HG03378 (cell line): Measurements from ENCODE around the gene HINFP.
"Not testable (repeated sequence)": the region's sequence is repeated elsewhere in the genome, so short reads cannot be mapped to it uniquely, and the experiment has no call there.

Experiments
- ATAC-seq: cut with Tn5 transposase; IDR thresholded peaks from one replicate; pipeline ENCODE4 v1.9.1; 2021; ENCODE audit warnings: mild to moderate bottlenecking, moderate library complexity; ENCODE audit not compliant: unreplicated experiment

Gene HINFP

DNA sequence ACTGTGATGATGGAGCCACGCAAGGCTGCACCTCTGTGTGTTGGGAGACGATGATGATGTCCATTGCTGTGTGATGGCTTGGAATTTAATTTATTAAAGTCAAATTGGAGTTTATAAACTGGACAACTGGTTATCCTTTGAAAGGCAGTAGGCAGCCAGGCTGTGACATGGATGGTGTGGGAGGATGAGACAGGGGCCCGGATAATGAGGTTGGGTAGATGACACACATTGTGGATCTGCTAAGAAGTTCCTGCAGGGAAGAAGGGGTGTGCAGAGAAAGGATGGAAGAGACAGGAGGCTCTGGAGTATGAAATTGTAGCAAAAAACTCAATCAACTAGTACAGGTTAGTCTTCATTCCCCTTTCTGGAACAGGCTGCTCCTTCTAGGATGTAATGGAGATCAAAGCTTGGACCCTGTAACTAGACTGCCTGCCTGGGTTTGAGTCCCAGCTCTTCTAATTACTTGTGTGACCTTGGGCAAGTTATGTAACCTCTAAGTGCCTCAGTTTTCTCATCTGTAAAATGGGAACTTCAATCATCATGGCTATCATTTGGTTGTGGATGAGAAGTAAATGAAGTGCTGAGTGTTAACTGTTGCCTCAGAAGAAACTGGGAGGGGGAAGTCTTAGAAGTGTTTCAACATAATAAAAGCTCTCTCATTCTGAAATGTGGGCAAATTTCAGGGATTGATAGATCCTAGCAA lies 4.2 kb upstream of the HINFP start:
- ATAC-seq: no peak

DNA sequence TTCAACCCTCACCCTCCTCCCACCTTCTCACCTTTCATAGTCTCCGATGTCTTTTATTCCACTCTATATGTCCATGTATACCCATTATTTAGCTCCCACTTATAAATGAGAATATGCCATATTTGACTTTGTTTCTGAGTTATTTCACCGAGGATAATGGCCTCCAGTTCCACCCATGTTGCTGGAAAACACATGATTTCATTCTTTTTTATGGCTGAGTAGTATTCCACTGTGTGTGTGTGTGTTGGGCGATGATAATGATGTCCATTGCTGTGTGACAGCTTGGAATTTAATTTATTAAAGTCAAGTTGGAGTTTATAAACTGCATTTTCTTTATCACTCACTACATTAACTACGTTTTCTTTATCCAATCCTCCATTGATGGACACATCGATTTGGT lies 3.2 kb upstream of the HINFP start:
- no peak for ATAC-seq

DNA sequence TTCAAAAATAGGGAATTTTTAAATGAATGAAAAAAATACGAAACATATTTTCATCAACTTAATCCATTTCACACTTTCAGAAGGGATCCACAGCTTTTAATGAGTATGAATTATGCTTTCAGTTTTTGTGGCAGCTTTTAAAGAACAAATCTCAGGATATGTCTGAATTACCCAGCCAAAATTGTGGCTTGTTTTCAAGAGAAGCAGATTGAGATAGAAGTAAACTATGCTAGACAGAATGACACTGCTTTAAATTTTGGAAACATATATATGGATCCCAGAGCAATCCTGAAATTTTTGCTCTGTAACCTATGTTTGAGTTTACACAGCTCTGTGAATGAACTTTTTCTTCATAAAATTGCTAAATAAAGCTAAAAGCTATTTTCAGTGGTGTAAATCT lies 2.4 kb upstream of the HINFP start:
- no peak for ATAC-seq

DNA sequence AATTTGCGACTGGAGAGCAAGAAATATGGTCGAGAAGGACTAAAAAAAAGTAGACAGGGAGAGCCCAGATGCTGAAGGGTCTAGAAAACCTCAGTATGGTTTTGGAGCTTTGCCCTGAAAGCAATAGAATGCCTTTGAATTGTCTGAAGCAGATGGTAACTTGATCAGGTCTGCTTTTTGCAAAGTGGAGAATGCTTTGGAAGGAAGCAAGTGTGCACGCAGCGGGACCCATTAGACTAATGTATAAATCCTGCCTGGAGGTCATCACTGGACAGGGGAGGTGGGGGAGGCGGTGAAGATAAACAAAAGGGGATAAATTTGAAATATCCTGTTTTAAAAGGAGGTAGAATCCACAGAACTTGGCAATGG lies 757 bp upstream of the HINFP start:
- ATAC-seq: no peak

DNA sequence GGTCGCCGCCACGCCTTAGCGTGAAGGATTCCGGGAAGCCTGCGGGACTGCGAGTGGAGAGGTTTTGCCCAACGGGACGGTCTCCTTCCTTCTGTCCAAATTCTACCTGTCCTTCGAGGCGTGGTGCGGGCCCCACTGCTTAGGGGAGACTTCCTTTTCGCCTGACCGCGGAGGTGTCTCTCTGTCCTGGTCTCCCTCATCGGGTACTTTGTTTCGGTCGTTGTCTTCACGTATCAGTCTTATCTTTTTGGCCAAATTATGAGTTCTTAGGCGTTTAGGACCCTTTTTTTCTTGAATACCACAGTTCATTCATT lies 388 bp downstream of the HINFP start:
- no peak for ATAC-seq

DNA sequence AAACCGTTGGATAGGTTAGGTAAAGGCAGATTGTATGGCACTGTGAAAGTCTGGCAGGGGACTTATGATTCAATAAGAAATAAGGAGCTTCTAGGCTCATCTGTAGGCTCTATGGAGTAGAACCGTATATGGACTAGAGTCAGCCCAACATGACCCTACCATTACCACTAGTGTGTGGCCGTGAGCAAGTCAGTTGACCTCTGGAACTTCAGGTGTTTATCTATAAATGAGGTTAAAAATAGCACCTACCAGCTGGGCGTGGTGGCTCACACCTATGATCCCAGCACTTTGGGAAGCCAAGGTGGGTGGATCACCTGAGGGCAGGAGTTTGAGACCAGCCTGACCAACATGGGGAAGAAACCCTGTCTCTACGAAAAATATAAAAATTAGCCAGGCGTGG lies 4.4 kb downstream of the HINFP start:
- no peak for ATAC-seq

DNA sequence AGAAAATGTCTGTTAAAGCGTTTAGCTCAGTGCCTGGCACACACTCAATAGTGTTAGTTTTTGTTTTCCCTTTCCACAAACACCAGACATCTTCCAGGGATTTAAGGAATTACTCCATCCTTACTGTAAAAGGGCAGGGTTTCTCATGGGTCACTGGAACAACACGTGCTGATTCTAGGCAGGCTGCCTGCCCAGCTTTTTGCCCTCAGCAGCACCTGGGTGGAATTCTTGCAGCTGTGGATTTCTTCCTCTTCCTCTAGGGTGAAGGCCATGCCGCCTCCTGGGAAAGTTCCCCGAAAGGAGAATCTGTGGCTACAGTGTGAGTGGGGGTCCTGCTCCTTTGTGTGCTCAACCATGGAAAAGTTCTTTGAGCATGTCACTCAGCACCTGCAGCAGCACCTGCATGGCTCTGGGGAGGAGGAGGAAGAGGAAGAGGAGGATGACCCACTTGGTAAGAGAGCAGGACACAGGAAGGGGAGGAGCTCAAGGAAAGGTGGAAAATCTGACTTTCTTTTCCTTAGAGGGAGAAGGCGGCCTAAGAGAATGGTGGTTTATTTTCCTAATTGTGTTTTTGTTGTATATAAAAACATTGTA lies 5.4 kb downstream of the HINFP start:
- ATAC-seq: no peak

DNA sequence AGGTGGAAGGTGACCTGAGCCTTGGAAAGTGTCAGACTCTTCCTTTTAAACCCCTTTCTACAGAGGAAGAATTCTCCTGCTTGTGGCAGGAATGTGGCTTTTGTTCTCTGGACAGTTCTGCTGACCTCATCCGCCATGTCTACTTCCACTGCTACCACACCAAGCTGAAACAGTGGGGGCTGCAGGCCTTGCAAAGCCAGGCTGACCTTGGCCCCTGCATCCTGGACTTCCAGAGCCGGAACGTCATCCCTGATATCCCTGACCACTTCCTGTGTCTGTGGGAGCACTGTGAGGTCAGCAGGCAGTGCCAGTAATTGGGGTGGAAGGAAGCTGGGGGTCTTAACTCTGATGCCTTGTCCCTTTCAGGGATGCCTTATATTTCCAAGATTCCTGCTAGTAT lies 9.3 kb downstream of the HINFP start:
- ATAC-seq: no peak

DNA sequence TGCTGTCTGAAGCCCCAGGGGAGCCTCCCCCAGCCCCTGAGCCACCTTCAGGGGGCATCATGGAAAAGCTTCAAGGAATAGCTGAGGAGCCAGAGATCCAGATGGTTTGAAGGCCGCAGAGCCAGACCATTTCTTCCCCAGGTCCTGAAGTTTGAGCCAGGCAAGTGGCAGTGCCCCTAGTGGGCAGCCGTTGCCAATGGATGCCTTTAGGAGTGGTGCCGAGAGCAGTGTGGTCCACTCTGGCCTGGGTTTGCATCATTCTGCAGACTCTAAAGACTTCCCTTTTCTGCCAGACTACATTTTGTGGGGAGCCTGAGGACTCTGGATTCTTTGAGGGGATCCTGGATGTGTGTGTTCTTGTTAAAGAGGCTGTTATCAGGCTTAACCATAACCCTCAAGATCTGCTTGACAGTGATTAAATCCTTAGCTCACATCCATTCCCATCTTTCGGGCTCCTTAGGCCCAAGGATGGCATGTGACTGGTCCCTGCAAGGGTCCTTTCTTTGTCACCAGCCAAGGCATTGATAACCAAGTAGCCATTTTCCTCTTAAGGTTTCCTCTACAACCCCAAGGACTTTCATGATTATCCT lies 13.1 kb downstream of the HINFP start:
- ATAC-seq: no peak

DNA sequence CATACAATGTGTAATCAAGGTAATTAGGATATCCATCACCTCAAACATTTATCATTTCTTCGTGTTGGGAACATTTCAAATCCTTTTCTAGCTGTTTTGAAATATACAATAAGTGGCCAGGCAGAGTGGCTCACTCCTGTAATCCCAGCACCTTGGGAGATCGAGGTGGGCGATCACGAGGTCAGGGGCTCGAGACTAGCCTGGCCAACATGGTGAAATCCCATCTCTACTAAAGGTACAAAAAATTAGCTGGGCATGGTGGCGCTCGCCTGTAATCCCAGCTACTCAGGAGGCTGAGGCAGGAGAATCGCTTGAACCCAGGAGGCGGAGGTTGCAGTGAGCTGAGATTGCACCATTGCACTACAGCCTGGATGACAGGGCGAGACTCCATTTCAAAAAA lies 17.9 kb downstream of the HINFP start:
- ATAC-seq: not testable (repeated sequence)

DNA sequence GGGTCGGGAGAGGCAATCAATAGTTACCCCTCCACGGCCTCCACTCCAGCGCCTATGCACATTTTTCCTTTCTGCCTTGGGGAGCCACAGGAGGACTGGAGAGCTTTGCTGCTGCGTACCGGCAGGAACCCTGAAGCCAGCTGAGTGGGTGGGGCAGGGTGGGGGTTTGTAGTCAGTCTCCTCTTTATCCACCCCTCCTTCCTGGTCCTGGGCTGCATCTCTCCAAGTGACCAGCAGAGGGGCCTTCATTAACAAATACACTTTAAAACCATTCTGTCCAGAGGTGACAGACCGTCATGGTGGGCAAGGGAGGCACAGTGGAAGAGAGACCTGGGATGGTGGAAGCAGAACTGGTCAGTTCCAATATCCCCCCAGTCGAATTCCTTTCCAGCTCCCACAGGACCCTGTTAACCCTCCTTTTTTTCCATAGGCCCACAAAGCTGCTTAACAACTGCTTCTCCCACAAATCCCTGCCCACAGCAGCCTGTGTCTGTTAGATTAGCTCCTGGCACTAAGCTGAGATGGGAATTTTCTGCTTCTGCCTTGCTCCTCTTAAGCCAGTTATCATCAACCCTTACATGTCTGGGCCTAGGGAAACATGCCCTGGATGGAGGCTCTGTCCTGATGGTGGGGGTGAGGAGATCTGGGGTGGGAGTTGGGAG lies 23.6 kb downstream of the HINFP start:
- ATAC-seq: no peak

DNA sequence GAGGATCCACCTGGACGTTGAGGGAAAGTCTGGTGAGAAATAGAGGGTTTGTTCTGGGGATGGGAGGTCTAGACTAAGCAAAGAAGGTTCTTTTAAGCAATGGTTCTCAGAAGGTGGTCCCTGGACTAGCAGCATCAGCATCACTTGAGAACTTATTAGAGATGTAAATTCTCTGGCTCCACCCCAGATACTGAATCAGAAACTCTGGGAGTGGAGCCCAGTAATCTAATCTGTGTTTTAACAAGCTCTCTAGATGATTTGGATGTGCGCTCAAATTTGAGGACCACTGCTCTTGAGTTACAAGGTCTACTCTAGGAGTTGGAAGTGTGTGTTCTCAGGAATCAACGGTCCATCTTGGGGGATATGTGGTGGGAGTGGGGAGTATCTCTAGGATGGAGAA lies 24.2 kb downstream of the HINFP start:
- no peak for ATAC-seq

DNA sequence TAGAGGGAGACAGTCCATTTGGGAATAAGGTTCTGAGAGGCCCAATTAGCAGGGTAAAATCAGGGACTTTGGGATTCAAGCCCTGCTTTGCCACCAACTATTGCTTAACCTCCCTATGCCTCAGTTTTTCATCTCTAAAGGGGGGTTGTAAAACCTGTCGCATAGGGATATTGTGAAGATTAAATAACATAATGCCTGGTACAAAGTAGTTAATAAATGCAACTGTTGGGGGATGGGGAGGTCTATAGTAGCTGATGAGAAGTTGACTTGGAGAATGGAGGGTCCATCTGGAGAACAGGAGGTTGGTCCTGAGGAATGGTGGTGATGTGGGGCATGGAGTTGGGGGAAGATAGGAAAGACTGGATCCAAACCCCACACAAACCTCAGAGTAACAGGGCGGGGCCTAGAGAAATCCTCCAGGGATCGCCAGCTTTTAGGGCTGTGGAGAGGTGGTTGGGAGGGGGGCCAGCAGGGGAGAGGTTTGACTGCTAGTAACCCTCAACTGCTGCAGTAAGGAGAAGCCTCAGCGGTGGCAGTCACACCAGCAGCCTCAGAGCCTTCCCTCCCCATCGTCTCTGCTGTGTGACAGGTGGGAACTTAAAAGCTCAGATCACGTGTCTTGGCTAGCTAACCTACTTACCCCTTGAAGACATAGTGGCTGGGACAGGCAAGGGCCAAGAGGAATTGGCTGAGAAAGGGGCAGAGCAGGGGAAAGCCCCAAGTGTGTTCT lies 26.4 kb downstream of the HINFP start:
- no peak for ATAC-seq

DNA sequence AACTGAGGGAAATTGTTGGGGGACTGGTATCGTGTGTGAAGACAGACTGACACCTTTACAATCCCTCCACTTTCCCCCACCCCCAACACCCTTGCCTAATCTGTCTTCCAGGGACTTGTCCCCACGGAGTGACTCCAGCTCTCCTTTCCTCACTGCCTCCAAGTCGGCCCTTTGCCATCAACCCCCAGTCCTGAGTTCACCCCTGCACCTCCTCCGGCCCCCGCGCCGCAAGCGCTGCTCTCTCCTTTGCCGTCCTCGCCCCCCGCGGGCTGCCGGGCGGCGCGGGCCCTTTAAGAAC lies 27.3 kb downstream of the HINFP start:
- ATAC-seq: no peak

DNA sequence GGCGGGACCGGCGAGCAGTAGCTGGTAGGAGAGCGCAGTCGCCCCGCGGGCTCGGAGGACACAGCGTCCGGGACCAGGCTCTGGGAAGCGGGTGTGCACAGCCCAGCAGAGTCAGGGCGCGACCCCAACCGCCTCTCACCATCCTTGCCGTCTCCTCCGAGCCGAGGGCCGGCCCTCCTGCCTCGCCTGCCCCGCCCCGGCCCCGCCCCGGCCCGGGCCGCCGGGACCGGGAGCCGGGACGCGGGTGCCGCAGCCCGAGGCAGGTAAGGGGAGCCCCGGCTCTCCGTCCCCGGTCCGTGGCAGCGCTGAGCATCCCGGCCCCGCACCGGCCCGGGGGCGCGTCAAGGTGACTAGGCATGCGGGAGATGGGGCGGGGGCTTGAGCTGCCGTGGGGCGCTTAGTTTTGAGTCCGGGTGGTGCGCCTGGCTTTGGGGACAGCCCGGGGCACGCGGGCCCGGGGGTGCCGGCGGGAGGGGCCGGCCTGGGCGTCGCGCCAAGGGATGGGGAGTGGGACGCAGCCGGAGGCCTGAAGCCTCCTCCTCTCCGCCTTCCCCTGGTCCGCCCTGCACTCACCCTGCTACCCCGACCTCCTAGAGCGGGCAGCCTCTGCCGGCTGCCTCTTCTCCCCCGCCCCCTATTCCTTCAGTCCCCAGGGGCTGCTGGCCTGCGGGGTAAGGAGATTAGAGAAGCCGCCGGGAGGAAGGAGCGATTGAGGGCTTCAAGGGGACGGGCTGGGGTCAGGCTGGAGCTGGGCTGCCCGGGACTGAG lies 27.8 kb downstream of the HINFP start, which contains the start of gene ABCG4:
ABCG4 (plus strand) TSS at position 35 of the 768 bp plus-strand sequence. CDS start 914 bp downstream, outside the sequence.
- ATAC-seq: no peak

DNA sequence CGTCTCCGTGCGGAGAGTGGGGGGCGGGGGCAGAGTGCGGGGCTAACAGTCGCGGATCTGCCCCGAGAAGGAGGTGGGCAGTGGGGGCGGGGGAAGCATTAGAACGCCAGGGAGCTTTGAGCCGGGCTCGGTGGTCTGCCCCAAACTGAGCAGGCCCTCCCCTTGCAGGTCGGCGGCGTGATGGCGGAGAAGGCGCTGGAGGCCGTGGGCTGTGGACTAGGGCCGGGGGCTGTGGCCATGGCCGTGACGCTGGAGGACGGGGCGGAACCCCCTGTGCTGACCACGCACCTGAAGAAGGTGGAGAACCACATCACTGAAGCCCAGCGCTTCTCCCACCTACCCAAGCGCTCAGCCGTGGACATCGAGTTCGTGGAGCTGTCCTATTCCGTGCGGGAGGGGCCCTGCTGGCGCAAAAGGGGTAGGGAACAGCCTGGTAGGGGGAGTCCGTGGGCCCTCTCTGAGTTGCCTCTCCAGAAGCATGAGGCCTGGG lies 28.5 kb downstream of the HINFP start:
- ATAC-seq: no peak

DNA sequence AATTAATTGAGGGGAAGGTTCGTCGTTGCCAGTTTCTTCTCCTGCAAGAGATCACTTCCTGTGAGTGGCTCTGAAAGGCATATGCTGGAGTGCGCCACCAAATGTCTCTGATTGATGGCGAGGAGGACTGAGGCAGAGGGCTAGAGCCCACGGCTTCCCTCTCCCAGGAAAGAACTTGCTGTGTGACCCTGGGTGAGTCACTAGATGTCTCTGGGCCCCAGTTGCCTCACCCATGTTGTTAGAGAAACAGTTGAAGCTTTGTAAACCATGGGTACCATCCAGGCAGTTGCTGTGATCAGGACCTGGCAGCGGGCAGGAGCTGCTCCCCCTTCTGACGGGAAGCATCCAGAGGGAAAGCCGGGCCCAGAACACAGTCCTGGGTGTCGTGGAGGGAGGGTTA lies 30.7 kb downstream of the HINFP start:
- no peak for ATAC-seq

DNA sequence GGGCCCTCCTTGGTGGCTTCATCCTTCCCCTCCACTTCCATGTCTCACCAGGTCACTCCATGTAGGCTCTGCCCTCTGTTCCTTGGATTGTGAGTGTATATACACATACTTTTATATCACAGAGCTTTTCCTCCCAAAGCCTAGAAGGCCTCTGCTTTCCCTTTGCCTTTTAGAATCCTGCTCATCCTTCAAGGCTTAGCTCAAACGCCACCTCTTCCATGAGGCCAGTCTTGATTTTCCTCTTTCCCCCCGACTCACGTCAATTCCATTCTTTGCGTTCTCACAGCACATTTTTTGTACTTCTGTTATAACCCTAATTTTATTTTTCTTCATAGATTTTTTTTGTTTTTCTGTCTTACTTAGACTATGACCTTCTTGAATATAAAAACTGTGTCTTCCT lies 31.2 kb downstream of the HINFP start:
- ATAC-seq: no peak

DNA sequence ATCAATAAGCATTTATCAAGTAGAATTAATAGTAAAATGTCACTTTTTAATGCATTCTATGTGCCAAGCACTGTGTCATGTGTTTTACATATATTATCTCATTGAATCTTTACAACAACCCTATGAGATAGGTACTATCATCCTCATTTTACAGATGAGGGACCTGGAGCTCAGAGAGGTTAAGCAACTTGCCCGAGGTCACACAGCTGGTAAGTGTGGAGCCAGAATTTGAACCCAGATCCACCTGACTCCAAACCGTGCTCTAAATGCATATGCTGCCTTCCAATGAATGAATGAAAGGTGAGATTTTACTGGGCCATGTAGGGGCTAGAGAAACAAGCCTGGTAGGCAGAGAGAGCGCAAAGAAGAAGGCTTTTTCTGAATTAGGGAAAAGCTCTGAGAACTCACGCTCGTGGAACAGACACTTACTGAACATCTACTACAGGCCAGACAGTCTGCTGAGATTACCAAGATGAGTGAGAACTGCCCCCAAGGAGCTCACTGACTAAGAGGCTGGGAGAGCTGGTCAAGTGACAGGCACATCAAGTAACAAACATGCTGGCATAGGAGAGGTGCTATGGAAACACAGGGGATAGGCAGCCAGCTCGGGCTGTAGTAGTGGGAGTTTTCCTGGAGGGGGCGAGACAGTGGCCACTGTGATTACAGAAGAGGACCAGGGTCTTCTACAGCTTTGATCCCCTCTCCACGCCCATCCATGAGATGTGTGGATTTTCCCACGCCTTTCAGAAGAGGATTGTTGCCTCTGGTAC lies 31.9 kb downstream of the HINFP start:
- ATAC-seq: no peak

DNA sequence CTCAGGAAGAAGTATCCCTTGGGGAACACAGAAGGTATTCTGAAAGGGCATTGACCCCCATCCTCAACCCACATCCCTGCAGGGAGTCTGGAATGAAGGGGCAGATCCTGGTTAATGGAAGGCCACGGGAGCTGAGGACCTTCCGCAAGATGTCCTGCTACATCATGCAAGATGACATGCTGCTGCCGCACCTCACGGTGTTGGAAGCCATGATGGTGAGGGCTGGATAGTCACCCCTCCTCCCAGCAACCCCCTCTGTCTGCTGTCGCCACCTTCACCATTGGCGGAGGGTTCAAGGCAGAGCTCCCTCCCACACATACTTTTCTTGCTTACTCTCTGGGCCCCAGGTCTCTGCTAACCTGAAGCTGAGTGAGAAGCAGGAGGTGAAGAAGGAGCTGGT lies 32.8 kb downstream of the HINFP start:
- no peak for ATAC-seq
